Erythroblast (primary cell): ENCODE results near the gene CACFD1.
A peak's percentile ranks its signal among the peaks of the same experiment; 100 is the strongest.

Source experiments
- DNase-seq, 2 experiments: peaks; one replicate each; lab custom pipeline; 2025; lab: John Stamatoyannopoulos, UW
- GATA1 ChIP-seq: IDR thresholded peaks from 2 replicates; pipeline ENCODE4 v1.6.1; 2011; ENCODE audit warnings: low read depth, mild to moderate bottlenecking, control low read depth, low read length, moderate library complexity
- POLR2A ChIP-seq: IDR thresholded peaks from 2 replicates; pipeline ENCODE4 v1.6.1; 2011; ENCODE audit warnings: mild to moderate bottlenecking, low read length

The CACFD1 gene

GRCh38 chr9:133513214-133514100 is 53.7 kb downstream of the CACFD1 start:
- peak; percentile 13 to 19 for DNase-seq
- no peak for TF ChIP-seq POLR2A
- no peak for TF ChIP-seq GATA1

- TF ChIP-seq POLR2A = peak; percentile 50
- TF ChIP-seq GATA1 = no peak
Measured at GRCh38 chr9:133514460-133515239, 54.9 kb downstream of the CACFD1 start.

GRCh38 chr9:133515240-133515610 is 55.4 kb downstream of the CACFD1 start:
- TF ChIP-seq POLR2A (no peak), GATA1 (no peak)
- DNase-seq = no peak

More at GRCh38 chr9:133514460-133515239, 54.9 kb downstream of the CACFD1 start:
- no peak for DNase-seq

GRCh38 chr9:133515615-133516255 is 56.0 kb downstream of the CACFD1 start:
- TF ChIP-seq GATA1 = no peak
- no peak for TF ChIP-seq POLR2A
- no peak for DNase-seq

GRCh38 chr9:133516256-133516960 is 56.6 kb downstream of the CACFD1 start:
- DNase-seq = no peak
- TF ChIP-seq GATA1 (no peak), POLR2A (no peak)

GRCh38 chr9:133516961-133517350 is 57.2 kb downstream of the CACFD1 start:
- TF ChIP-seq POLR2A (no peak), GATA1 (no peak)
- no peak for DNase-seq

- no peak for DNase-seq
- TF ChIP-seq GATA1 (no peak), POLR2A (no peak)
Measured at GRCh38 chr9:133517711-133518110, 57.9 kb downstream of the CACFD1 start.

GRCh38 chr9:133518200-133518599 is 58.4 kb downstream of the CACFD1 start:
- no peak for DNase-seq
- TF ChIP-seq POLR2A (no peak), GATA1 (no peak)

- no peak for DNase-seq
- TF ChIP-seq POLR2A = no peak
Measured at GRCh38 chr9:133518706-133519449, 59.1 kb downstream of the CACFD1 start.

GRCh38 chr9:133519693-133520092 is 59.9 kb downstream of the CACFD1 start:
- no peak for DNase-seq

GRCh38 chr9:133520121-133520835 is 60.5 kb downstream of the CACFD1 start:
- TF ChIP-seq GATA1 = no peak
- no peak for TF ChIP-seq POLR2A
- no peak for DNase-seq

More at GRCh38 chr9:133519693-133520092, 59.9 kb downstream of the CACFD1 start:
- TF ChIP-seq POLR2A = no peak
- TF ChIP-seq GATA1 = no peak
